ENCODE data around the gene INSL6.
"Not testable (repeated sequence)": the region's sequence is repeated elsewhere in the genome, so short reads cannot be mapped to it uniquely, and the experiment has no call there.

INSL6 gene

DNA sequence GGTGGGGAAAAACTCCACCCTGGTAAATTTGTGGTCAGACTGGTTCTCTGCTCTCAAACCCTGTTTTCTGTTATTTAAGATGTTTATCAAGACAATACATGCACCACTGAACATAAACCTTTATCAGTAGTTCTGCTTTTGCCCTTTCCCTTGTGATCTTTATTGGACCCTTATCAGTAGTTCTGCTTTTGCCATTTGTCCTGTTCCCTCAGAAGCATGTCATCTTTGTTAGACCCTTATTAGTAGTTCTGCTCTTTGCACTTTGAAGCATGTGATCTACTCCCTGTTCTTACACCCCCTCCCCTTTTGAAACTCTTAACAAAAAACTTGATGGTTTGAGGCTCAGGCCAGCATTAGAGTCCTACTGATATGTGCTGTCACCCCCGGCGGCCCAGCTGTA, 4.8 kb downstream of the INSL6 start:
- not testable (repeated sequence) for H3K27me3 ChIP-seq (ENCODE audit: control insufficient read depth, insufficient read depth, low read length); H3K4me1 ChIP-seq (ENCODE audit: control insufficient read depth, insufficient read depth, low read length); H3K9me3 ChIP-seq (ENCODE audit: control insufficient read depth, insufficient read depth, low read length); H3K36me3 ChIP-seq (ENCODE audit: control insufficient read depth, insufficient read depth, low read length); H3K27ac ChIP-seq (ENCODE audit: low read depth, low read length); H3K4me3 ChIP-seq (ENCODE audit: low read depth, low read length); H3K9ac ChIP-seq (ENCODE audit: low read depth, low read length)

GRCh38 chr9:5178126-5178805, 7.2 kb downstream of the INSL6 start:
- Histone ChIP-seq H3K4me1 (ENCODE audit: control insufficient read depth, insufficient read depth, low read length) (no peaks in the 10 kb centered on the region; the same call in 1 of the 2 replicates), H3K36me3 (ENCODE audit: control insufficient read depth, insufficient read depth, low read length) (no peaks in the 10 kb centered on the region), H3K9me3 (ENCODE audit: control insufficient read depth, insufficient read depth, low read length) (no peaks in the 10 kb centered on the region), H3K27me3 (ENCODE audit: control insufficient read depth, insufficient read depth, low read length) (no peaks in the 10 kb centered on the region), H3K27ac (ENCODE audit: low read depth, low read length) (no peak overlapping the region), H3K9ac (ENCODE audit: low read depth, low read length) (no peak overlapping the region), H3K4me3 (ENCODE audit: low read depth, low read length) (no peak overlapping the region)

DNA sequence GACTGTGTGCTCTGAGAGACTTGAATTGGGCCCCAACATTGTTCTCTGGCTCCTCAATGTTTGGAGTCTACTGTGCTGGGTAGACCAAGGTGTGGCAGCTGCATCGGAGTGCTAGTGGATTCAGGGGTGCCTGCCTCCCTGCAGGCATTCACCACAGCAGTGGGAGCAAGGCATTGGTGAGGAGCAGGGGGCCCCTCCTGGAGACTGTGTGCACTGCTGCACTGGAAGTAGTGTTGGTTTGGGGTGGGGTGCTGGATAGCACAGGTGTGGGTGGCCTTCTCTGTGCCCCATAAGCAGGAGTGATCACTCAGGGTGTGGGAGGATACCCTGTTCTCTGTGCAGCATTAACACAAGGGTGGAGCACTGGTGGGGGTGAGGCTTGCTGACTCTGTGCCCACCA, 39.2 kb downstream of the INSL6 start:
- Histone ChIP-seq H3K9me3 (ENCODE audit: control insufficient read depth, insufficient read depth, low read length) (no peaks in the 10 kb centered on the region), H3K4me1 (ENCODE audit: control insufficient read depth, insufficient read depth, low read length) (no peaks in the 10 kb centered on the region), H3K27ac (ENCODE audit: low read depth, low read length) (no peak overlapping the region), H3K9ac (ENCODE audit: low read depth, low read length) (no peak overlapping the region), H3K4me3 (ENCODE audit: low read depth, low read length) (no peak overlapping the region), H3K36me3 (ENCODE audit: control insufficient read depth, insufficient read depth, low read length) (no peaks in the 10 kb centered on the region), H3K27me3 (ENCODE audit: control insufficient read depth, insufficient read depth, low read length) (no peaks in the 10 kb centered on the region)

GRCh38 chr9:5144217-5144616, 41.2 kb downstream of the INSL6 start:
- Histone ChIP-seq H3K4me3 (ENCODE audit: low read depth, low read length) (no peak overlapping the region), H3K4me1 (ENCODE audit: control insufficient read depth, insufficient read depth, low read length) (no peaks in the 10 kb centered on the region), H3K36me3 (ENCODE audit: control insufficient read depth, insufficient read depth, low read length) (no peaks in the 10 kb centered on the region), H3K9me3 (ENCODE audit: control insufficient read depth, insufficient read depth, low read length) (no peaks in the 10 kb centered on the region), H3K27me3 (ENCODE audit: control insufficient read depth, insufficient read depth, low read length) (no peaks in the 10 kb centered on the region), H3K9ac (ENCODE audit: low read depth, low read length) (no peak overlapping the region), H3K27ac (ENCODE audit: low read depth, low read length) (no peak overlapping the region)

GRCh38 chr9:5140151-5140550, 45.3 kb downstream of the INSL6 start:
- Histone ChIP-seq H3K27ac (ENCODE audit: low read depth, low read length) (no peak overlapping the region), H3K36me3 (ENCODE audit: control insufficient read depth, insufficient read depth, low read length) (no peaks in the 10 kb centered on the region), H3K9ac (ENCODE audit: low read depth, low read length) (no peak overlapping the region), H3K4me3 (ENCODE audit: low read depth, low read length) (no peak overlapping the region), H3K4me1 (ENCODE audit: control insufficient read depth, insufficient read depth, low read length) (no peaks in the 10 kb centered on the region), H3K27me3 (ENCODE audit: control insufficient read depth, insufficient read depth, low read length) (no peaks in the 10 kb centered on the region), H3K9me3 (ENCODE audit: control insufficient read depth, insufficient read depth, low read length) (no peaks in the 10 kb centered on the region)

- H3K4me3 ChIP-seq (ENCODE audit: low read depth, low read length): no peak overlapping the region
Observed at GRCh38 chr9:5122516-5122915, 62.9 kb downstream of the INSL6 start.

DNA sequence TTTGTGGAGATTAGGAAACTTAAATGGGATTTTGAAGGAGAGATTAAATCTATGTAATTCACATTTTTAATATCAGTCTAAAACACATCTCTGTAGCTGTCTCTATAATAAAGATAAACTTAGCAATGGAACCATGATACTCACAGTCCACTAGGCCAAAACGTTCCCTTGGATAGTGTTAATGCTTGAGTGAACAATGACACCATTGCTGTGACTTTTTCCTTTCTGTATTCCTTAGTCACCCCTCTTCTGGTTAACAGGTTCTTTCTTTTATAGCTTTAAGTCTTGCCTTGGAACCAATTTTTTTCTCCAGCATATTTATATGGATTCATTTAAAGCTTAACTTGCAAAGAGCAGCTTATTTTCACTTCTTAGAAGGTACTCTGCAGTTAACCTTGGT, 63.3 kb downstream of the INSL6 start:
- no peaks in the 10 kb centered on the region for H3K9me3 ChIP-seq (ENCODE audit: control insufficient read depth, insufficient read depth, low read length)
- no peaks in the 10 kb centered on the region for H3K36me3 ChIP-seq (ENCODE audit: control insufficient read depth, insufficient read depth, low read length)
- H3K9ac ChIP-seq (ENCODE audit: low read depth, low read length): no peak overlapping the region
- no peaks in the 10 kb centered on the region for H3K4me1 ChIP-seq (ENCODE audit: control insufficient read depth, insufficient read depth, low read length)
- H3K27me3 ChIP-seq (ENCODE audit: control insufficient read depth, insufficient read depth, low read length): no peaks in the 10 kb centered on the region
- no peak overlapping the region for H3K4me3 ChIP-seq (ENCODE audit: low read depth, low read length)
- no peak overlapping the region for H3K27ac ChIP-seq (ENCODE audit: low read depth, low read length)

More at GRCh38 chr9:5122516-5122915, 62.9 kb downstream of the INSL6 start:
- no peaks in the 10 kb centered on the region for H3K9me3 ChIP-seq (ENCODE audit: control insufficient read depth, insufficient read depth, low read length)
- no peak overlapping the region for H3K9ac ChIP-seq (ENCODE audit: low read depth, low read length)
- H3K27me3 ChIP-seq (ENCODE audit: control insufficient read depth, insufficient read depth, low read length): no peaks in the 10 kb centered on the region
- no peaks in the 10 kb centered on the region for H3K4me1 ChIP-seq (ENCODE audit: control insufficient read depth, insufficient read depth, low read length)
- no peaks in the 10 kb centered on the region for H3K36me3 ChIP-seq (ENCODE audit: control insufficient read depth, insufficient read depth, low read length)
- H3K27ac ChIP-seq (ENCODE audit: low read depth, low read length): no peak overlapping the region

DNA sequence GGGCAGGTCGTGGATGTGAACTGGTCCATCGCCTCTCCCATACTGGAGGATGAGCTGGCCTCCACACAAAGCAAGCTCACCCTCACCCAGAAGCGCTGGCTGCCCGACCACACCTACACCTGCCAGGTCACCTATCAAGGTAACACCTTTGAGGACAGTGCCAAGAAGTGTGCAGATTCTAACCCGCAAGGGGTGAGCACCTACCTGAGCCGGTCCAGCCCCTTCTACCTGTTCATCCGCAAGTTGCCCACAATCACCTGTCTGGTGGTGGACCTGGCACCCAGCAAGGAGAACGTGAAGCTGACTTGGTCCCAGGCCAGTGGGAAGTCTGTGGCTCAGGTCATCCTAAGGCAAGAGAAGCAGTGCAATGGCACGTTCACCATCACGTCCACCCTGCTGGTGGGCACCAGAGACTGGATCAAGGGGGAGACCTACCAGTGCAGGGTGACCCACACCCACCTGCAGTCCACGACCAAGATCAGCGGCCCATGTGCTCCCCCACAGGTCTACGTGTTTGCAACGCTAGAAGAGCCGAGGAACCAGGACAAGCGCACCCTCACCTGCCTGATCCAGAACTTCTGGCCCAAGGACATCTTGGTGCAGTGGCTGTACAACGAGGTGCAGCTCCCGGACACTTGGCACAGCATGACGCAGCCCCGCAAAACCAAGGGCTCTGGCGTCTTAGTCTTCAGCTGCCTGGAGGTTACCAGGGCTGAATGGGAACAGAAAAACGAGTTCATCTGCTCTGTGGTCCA, 71.3 kb downstream of the INSL6 start:
- Histone ChIP-seq H3K9ac (ENCODE audit: low read depth, low read length) (no peak overlapping the region), H3K27me3 (ENCODE audit: control insufficient read depth, insufficient read depth, low read length) (no peaks in the 10 kb centered on the region), H3K27ac (ENCODE audit: low read depth, low read length) (no peak overlapping the region), H3K4me1 (ENCODE audit: control insufficient read depth, insufficient read depth, low read length) (no peaks in the 10 kb centered on the region), H3K9me3 (ENCODE audit: control insufficient read depth, insufficient read depth, low read length) (no peaks in the 10 kb centered on the region), H3K4me3 (ENCODE audit: low read depth, low read length) (no peak overlapping the region), H3K36me3 (ENCODE audit: control insufficient read depth, insufficient read depth, low read length) (peaks cover 3% of the 10 kb centered on the region; the same call in 1 of the 2 replicates)
